MM.1S (cell line): ENCODE measurements around the gene ELAVL3.

ENCODE experiments used
- DNase-seq: peaks from one replicate; pipeline ENCODE4 v3.0.0-alpha.2; 2015
- H2AFZ ChIP-seq: fragments of 300-600 bp; sonication (generic); 2 replicates; pipeline ENCODE4 v1.6.0; 2016; ENCODE audit warnings: antibody characterized with exemption, low read length
- H3F3A ChIP-seq: fragments of 300-600 bp; sonication (generic); 2 replicates; pipeline ENCODE4 v1.6.1; 2016; ENCODE audit warnings: mild to moderate bottlenecking, antibody characterized with exemption, low read length, moderate library complexity, mixed read lengths; ENCODE audit not compliant: insufficient read depth
- H3K27ac ChIP-seq: fragments of 300-600 bp; sonication (generic); 2 replicates; pipeline ENCODE4 v1.5.1; 2016; ENCODE audit warnings: mild to moderate bottlenecking, low read length
- H3K27me3 ChIP-seq: fragments of 300-600 bp; sonication (generic); replicated peaks from 2 replicates; pipeline ENCODE4 v1.6.0; 2016; ENCODE audit warnings: low read length; ENCODE audit not compliant: insufficient read depth
- H3K36me3 ChIP-seq: fragments of 300-600 bp; sonication (generic); replicated peaks from 2 replicates; pipeline ENCODE4 v1.6.1; 2016; ENCODE audit warnings: mild to moderate bottlenecking, low read length, mixed read lengths; ENCODE audit not compliant: insufficient read depth
- H3K4me1 ChIP-seq: fragments of 300-600 bp; sonication (generic); 2 replicates; pipeline ENCODE4 v1.6.1; 2016; ENCODE audit warnings: low read length, mixed read lengths
- H3K4me2 ChIP-seq: fragments of 300-600 bp; sonication (generic); 2 replicates; pipeline ENCODE4 v1.6.0; 2016; ENCODE audit warnings: low read depth, low read length
- H3K4me3 ChIP-seq: fragments of 300-600 bp; sonication (generic); 2 replicates; pipeline ENCODE4 v1.5.1; 2016; ENCODE audit warnings: low read length, mixed read lengths
- H3K79me2 ChIP-seq: fragments of 300-600 bp; sonication (generic); 2 replicates; pipeline ENCODE4 v1.6.1; 2016; ENCODE audit warnings: mixed run types, low read length, mixed read lengths
- H3K9ac ChIP-seq: fragments of 300-600 bp; sonication (generic); 2 replicates; pipeline ENCODE4 v1.6.1; 2016; ENCODE audit warnings: low read length, mixed read lengths
- H3K9me2 ChIP-seq: fragments of 300-600 bp; sonication (generic); replicated peaks from 2 replicates; pipeline ENCODE4 v1.6.1; 2016; ENCODE audit warnings: mild to moderate bottlenecking, low read length, mixed read lengths; ENCODE audit not compliant: insufficient read depth
- H3K9me3 ChIP-seq: fragments of 300-600 bp; sonication (generic); replicated peaks from 2 replicates; pipeline ENCODE4 v1.6.1; 2016; ENCODE audit warnings: mild to moderate bottlenecking, low read length, mixed read lengths; ENCODE audit not compliant: insufficient read depth
- H4K20me1 ChIP-seq: fragments of 300-600 bp; sonication (generic); 2 replicates; pipeline ENCODE4 v1.6.1; 2016; ENCODE audit warnings: mild to moderate bottlenecking, low read length, moderate library complexity, mixed read lengths; ENCODE audit not compliant: insufficient read depth
- CTCF ChIP-seq: fragments of 300-600 bp; sonication (generic); IDR thresholded peaks from 2 replicates; pipeline ENCODE4 v1.5.1; 2016; ENCODE audit warnings: antibody characterized with exemption, low read length, mixed read lengths
- EZH2 ChIP-seq: fragments of 300-600 bp; sonication (generic); optimal IDR thresholded peaks from 2 replicates; pipeline ENCODE3; 2017; ENCODE audit warnings: low read depth, mild to moderate bottlenecking, antibody characterized with exemption, low read length, mixed read lengths
- EZH2phosphoT487 ChIP-seq: fragments of 300-600 bp; sonication (generic); IDR thresholded peaks from 2 replicates; pipeline ENCODE4 v1.6.1; 2018; ENCODE audit warnings: antibody characterized with exemption, low read length

The ELAVL3 gene

GRCh38 chr19:11479898-11480714 lies 740 bp downstream of the ELAVL3 start:
- no peaks in the 10 kb centered on the region for H3K9me3 ChIP-seq
- peaks cover 10% of the 10 kb centered on the region; the same call in 1 of the 2 replicates for H3K4me1 ChIP-seq
- H3K36me3 ChIP-seq: no peaks in the 10 kb centered on the region
- H3F3A ChIP-seq: no peaks in the 10 kb centered on the region
- no peak overlapping the region for H3K4me2 ChIP-seq
- H3K27ac ChIP-seq: no peak overlapping the region
- H3K9me2 ChIP-seq: no peaks in the 10 kb centered on the region
- no peaks in the 10 kb centered on the region for H3K79me2 ChIP-seq
- no peak overlapping the region for H3K4me3 ChIP-seq
- no peak overlapping the region for H2AFZ ChIP-seq
- no peak for DNase-seq
- no peak overlapping the region for H3K9ac ChIP-seq
- H3K27me3 ChIP-seq: peaks cover 29% of the 10 kb centered on the region
- H4K20me1 ChIP-seq: no peaks in the 10 kb centered on the region
- TF ChIP-seq CTCF (no peak), EZH2phosphoT487 (no peak), EZH2 (no peak)

- H4K20me1 ChIP-seq: no peaks in the 10 kb centered on the region
- H3F3A ChIP-seq: no peaks in the 10 kb centered on the region
- H3K4me1 ChIP-seq: peaks cover 10% of the 10 kb centered on the region; the same call in 1 of the 2 replicates
- no peaks in the 10 kb centered on the region for H3K36me3 ChIP-seq
- H3K27me3 ChIP-seq: peaks cover 37% of the 10 kb centered on the region
- H3K4me2 ChIP-seq: no peak overlapping the region
- TF ChIP-seq CTCF (no peak), EZH2 (no peak), EZH2phosphoT487 (no peak)
- H3K9me3 ChIP-seq: no peaks in the 10 kb centered on the region
- no peak overlapping the region for H2AFZ ChIP-seq
- H3K79me2 ChIP-seq: no peaks in the 10 kb centered on the region
- no peak for DNase-seq
- H3K9me2 ChIP-seq: no peaks in the 10 kb centered on the region
- no peak overlapping the region for H3K9ac ChIP-seq
- no peak overlapping the region for H3K27ac ChIP-seq
- no peak overlapping the region for H3K4me3 ChIP-seq
Observed at GRCh38 chr19:11479090-11479897, 1.6 kb downstream of the ELAVL3 start.

GRCh38 chr19:11478167-11479089 lies 2.4 kb downstream of the ELAVL3 start:
- no peaks in the 10 kb centered on the region for H4K20me1 ChIP-seq
- H3K9me3 ChIP-seq: no peaks in the 10 kb centered on the region
- H3K9ac ChIP-seq: no peak overlapping the region
- H2AFZ ChIP-seq: no peak overlapping the region
- H3F3A ChIP-seq: no peaks in the 10 kb centered on the region
- H3K27me3 ChIP-seq: peaks cover 45% of the 10 kb centered on the region
- no peaks in the 10 kb centered on the region for H3K79me2 ChIP-seq
- no peak for DNase-seq
- no peak overlapping the region for H3K4me3 ChIP-seq
- H3K27ac ChIP-seq: no peak overlapping the region
- no peaks in the 10 kb centered on the region for H3K36me3 ChIP-seq
- no peak overlapping the region for H3K4me2 ChIP-seq
- H3K9me2 ChIP-seq: no peaks in the 10 kb centered on the region
- no peak for TF ChIP-seq EZH2
- TF ChIP-seq EZH2phosphoT487: no peak
- no peak for TF ChIP-seq CTCF
- H3K4me1 ChIP-seq: peaks cover 10% of the 10 kb centered on the region; the same call in 1 of the 2 replicates
